Colonic mucosa (tissue), 4 donors: ENCODE results near the gene ERCC5. TPM values are rescaled to one million over a fixed set of nuclear protein-coding genes. Genes with fewer than 3 reads are reported as not detected.

ENCODE experiments used
- DNase-seq: peaks from one replicate; pipeline ENCODE4 v3.0.0-alpha.2; 2020
- H3K27ac ChIP-seq: fragments of 200-600 bp; one replicate; pipeline ENCODE4 v1.8.0; 2021
- H3K27me3 ChIP-seq: fragments of 200-600 bp; one replicate; pipeline ENCODE4 v1.8.0; 2021
- H3K36me3 ChIP-seq: fragments of 200-600 bp; one replicate; pipeline ENCODE4 v1.8.0; 2021
- H3K4me1 ChIP-seq: fragments of 200-600 bp; one replicate; pipeline ENCODE4 v1.8.0; 2021; ENCODE audit warnings: mild to moderate bottlenecking
- H3K4me3 ChIP-seq: fragments of 200-600 bp; one replicate; pipeline ENCODE4 v1.8.0; 2021
- H3K9ac ChIP-seq, 2 donors: one replicate each; pipeline ENCODE4 v1.7.0; 2013; ENCODE audit warnings: control low read depth in 2 of 2, low read depth in 2 of 2, low read length in 2 of 2
- H3K9me3 ChIP-seq: fragments of 200-600 bp; one replicate; pipeline ENCODE4 v1.8.0; 2021
- CTCF ChIP-seq: fragments of 200-600 bp; IDR thresholded peaks from one replicate; pipeline ENCODE4 v1.8.0; 2022; ENCODE audit warnings: antibody characterized with exemption, mild to moderate bottlenecking
- intact Hi-C: fragments of 100-400 bp; cut with DNase I; formaldehyde crosslinking; loops from one replicate; pipeline ENCODE4 v1.14.1; 2022
- total RNA-seq, 2 donors: library from RNA; stranded (reverse); fragmentation: NEBNext Ultra II Directional in 1 of 2; extraction: Animal tissue kit (Norgen Biotek cat#: 25700) in 1 of 2; gene quantifications; one replicate each; pipeline ENCODE4 v1.2.1, GENCODE V29; 2021
- donor health status: healthy.
- donor health status: DM: no; HTN: no; CAD: no.
- donor health status: DM: no; HTN: no; CAD: no.

The ERCC5 gene
- total RNA-seq, 2 donors from 2014 or later, result 64.7 to 79.1 TPM

- Histone ChIP-seq H3K36me3 (no peaks in the 10 kb centered on the region), H3K4me1 (peaks cover 8% of the 10 kb centered on the region), H3K27ac (no peak overlapping the region), H3K27me3 (no peaks in the 10 kb centered on the region), H3K9me3 (no peaks in the 10 kb centered on the region), H3K4me3 (no peak overlapping the region), H3K9ac (no peak overlapping the region)
- TF ChIP-seq CTCF, result no peak
- intact Hi-C loops, result no loop called here
- DNase-seq, result no peak
Measured at GRCh38 chr13:102901615-102902305, 55.9 kb downstream of the ERCC5 start.

- Histone ChIP-seq H3K4me3 (no peak overlapping the region), H3K27ac (no peak overlapping the region)
- no peak for DNase-seq
Measured at GRCh38 chr13:102902789-102903347, 57.0 kb downstream of the ERCC5 start.

GRCh38 chr13:102903659-102904407, 58.0 kb downstream of the ERCC5 start:
- H3K4me3 ChIP-seq, result no peak overlapping the region
- H3K9me3 ChIP-seq, result no peaks in the 10 kb centered on the region
- no peak overlapping the region for H3K9ac ChIP-seq
- intact Hi-C loops, result no loop called here
- H3K36me3 ChIP-seq, result no peaks in the 10 kb centered on the region
- no peak for TF ChIP-seq CTCF
- no peak overlapping the region for H3K27ac ChIP-seq
- no peaks in the 10 kb centered on the region for H3K27me3 ChIP-seq
- H3K4me1 ChIP-seq, result peaks cover 8% of the 10 kb centered on the region
- DNase-seq, result no peak

More at GRCh38 chr13:102902789-102903347, 57.0 kb downstream of the ERCC5 start:
- Histone ChIP-seq H3K9ac (no peak overlapping the region), H3K4me1 (peaks cover 8% of the 10 kb centered on the region), H3K9me3 (no peaks in the 10 kb centered on the region), H3K36me3 (no peaks in the 10 kb centered on the region), H3K27me3 (no peaks in the 10 kb centered on the region)
- intact Hi-C loops, result no loop called here
- TF ChIP-seq CTCF, result no peak

- Histone ChIP-seq H3K27me3 (no peaks in the 10 kb centered on the region), H3K27ac (no peak overlapping the region), H3K36me3 (no peaks in the 10 kb centered on the region), H3K4me3 (no peak overlapping the region), H3K9ac (no peak overlapping the region), H3K4me1 (peaks cover 8% of the 10 kb centered on the region), H3K9me3 (no peaks in the 10 kb centered on the region)
- no peak for TF ChIP-seq CTCF
- intact Hi-C loops, result no loop called here
- no peak for DNase-seq
Measured at GRCh38 chr13:102904408-102904862, 58.6 kb downstream of the ERCC5 start.

GRCh38 chr13:102905905-102906771, 60.3 kb downstream of the ERCC5 start:
- Histone ChIP-seq H3K4me3 (no peak overlapping the region), H3K9ac (no peak overlapping the region), H3K27ac (no peak overlapping the region), H3K9me3 (no peaks in the 10 kb centered on the region), H3K27me3 (no peaks in the 10 kb centered on the region), H3K4me1 (peaks cover 4% of the 10 kb centered on the region), H3K36me3 (no peaks in the 10 kb centered on the region)
- intact Hi-C loops, result no loop called here
- DNase-seq, result no peak
- TF ChIP-seq CTCF, result no peak
